ENCODE results near the gene RASGEF1C. TPM values are rescaled to one million over a fixed set of nuclear protein-coding genes. Genes with fewer than 3 reads are reported as not detected.

Gene RASGEF1C
- total RNA-seq, 1 donor from 2014 or later: 4.8 TPM

Other genes with a start within 250 kb of the RASGEF1C start
- 61.3 TPM for gene RNF130, start 137.5 kb downstream of the RASGEF1C start, total RNA-seq
- gene MAPK9, start 82.9 kb upstream of the RASGEF1C start, total RNA-seq: 32.5 TPM
- gene GFPT2, start 144.1 kb upstream of the RASGEF1C start, total RNA-seq: 13.6 TPM